Activated T-cell treated with anti-CD3 and anti-CD28 coated beads for 48 hours (primary cell): Measurements from ENCODE around the gene LACTB.

ENCODE experiments used
- DNase-seq: peaks from one replicate; pipeline ENCODE4 v3.0.0-alpha.2; 2020; ENCODE audit warnings: low read depth

LACTB gene, protein sequence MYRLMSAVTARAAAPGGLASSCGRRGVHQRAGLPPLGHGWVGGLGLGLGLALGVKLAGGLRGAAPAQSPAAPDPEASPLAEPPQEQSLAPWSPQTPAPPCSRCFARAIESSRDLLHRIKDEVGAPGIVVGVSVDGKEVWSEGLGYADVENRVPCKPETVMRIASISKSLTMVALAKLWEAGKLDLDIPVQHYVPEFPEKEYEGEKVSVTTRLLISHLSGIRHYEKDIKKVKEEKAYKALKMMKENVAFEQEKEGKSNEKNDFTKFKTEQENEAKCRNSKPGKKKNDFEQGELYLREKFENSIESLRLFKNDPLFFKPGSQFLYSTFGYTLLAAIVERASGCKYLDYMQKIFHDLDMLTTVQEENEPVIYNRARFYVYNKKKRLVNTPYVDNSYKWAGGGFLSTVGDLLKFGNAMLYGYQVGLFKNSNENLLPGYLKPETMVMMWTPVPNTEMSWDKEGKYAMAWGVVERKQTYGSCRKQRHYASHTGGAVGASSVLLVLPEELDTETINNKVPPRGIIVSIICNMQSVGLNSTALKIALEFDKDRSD

DNA sequence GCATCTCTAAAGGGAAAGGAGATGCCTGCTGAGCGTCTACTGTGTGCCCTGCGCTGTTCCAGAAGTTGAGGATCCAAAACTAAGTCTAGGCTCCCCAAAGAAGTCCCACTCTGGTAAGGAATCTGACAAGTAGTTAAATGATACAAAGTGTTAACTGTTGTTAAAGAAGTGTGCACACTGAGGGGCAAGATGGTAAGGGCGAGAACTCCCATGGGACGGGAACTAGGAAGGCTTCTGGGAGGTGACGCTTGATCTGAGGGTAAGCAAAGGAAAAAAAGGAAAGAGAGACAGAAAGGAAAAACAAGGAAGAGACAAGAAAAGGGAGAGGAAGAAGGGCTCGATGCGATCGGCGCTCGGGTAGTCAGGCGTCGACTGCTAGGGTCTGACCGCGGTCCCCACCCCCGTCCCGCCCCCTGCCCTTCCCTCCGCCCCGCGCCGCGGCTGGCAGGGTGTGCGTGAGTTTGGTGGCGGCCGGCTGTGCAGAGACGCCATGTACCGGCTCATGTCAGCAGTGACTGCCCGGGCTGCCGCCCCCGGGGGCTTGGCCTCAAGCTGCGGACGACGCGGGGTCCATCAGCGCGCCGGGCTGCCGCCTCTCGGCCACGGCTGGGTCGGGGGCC lies at the start of gene LACTB:
Gene LACTB (plus strand): TSS at position 480 of the 620 bp plus-strand sequence. CDS start 11 bp downstream, at position 491.
- DNase-seq: peak; percentile 81

DNA sequence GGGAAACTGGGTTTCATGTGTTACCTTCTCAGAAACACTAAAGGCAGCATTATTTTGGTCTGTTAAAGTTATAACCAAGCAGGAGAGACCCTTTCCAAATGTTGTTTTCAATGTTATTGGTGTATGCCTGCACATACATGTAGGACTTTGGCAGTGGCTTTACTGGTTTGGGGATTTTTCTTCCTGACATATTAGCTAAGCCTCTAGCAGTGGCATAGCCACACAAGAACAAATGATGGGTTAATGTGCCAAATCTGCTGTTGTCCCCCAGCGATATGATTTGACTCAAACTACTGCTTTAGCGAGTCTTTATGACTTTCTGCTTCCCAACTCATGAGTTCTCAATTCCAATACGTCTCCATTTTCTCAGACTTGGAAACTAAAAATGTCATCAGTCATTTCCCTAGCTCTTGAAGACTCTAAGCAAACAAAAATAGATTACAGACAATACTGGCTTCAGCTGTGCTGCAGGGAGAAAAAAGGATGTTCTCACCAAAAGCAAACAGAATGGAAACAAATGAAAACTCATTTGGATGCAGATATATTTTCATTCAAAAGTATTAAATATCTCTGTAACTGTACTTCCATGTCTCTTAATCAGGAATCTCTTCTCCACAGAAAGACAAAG lies 49.5 kb upstream of the LACTB start:
- no peak for DNase-seq

DNA sequence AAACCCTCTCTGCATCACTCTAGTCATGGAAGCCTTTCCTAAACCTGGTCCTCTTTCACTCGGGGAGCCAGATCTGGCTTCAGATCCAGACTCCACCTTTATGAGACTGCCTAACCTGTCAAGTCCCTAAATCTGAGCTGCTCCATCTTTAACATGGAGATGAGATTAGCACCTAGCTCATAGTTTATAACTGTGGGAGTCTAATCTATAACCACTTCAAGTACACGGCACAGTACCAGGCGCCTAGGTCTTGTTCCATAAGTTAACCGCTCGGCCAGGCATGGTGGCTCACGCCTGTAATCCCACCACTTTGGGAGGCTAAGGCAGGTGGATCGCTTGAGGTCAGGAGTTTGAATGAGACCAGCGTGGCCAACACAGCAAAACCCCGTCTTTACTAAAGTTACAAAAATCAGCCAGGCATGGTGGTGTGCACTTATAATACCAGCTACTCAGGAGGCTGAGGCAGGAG lies 48.8 kb upstream of the LACTB start:
- no peak for DNase-seq

DNA sequence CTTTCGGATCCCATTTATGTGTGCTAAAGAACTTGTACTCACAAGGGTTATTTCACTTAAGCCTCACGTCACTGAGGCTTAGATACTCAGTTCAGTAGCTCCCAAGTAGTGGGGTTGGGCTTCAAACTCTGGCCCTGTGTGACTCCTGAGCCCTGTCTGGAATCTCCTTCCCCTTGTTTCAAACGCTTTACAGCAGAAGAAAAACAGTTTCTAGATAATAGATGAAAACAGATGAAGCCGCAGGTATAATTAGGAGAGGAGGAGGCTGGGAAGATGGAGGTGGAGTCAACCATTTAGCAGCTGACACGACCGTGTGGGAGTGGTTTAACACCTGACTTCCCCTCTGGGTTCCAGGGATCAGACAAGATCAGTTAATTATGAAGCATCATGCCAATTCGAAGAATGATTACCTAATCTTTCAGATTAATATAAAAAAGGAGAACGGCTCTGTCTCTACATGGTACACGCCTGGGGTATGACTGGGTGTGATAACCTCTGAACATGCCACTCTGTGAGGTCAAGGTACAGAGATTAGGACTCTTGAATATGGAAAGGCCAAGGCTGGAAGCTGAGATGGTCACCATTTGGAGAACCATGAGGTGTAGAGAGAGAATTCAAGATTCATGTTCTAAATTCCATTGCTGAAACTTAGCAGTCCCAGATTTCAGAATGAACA lies 48.0 kb upstream of the LACTB start:
- no peak for DNase-seq

DNA sequence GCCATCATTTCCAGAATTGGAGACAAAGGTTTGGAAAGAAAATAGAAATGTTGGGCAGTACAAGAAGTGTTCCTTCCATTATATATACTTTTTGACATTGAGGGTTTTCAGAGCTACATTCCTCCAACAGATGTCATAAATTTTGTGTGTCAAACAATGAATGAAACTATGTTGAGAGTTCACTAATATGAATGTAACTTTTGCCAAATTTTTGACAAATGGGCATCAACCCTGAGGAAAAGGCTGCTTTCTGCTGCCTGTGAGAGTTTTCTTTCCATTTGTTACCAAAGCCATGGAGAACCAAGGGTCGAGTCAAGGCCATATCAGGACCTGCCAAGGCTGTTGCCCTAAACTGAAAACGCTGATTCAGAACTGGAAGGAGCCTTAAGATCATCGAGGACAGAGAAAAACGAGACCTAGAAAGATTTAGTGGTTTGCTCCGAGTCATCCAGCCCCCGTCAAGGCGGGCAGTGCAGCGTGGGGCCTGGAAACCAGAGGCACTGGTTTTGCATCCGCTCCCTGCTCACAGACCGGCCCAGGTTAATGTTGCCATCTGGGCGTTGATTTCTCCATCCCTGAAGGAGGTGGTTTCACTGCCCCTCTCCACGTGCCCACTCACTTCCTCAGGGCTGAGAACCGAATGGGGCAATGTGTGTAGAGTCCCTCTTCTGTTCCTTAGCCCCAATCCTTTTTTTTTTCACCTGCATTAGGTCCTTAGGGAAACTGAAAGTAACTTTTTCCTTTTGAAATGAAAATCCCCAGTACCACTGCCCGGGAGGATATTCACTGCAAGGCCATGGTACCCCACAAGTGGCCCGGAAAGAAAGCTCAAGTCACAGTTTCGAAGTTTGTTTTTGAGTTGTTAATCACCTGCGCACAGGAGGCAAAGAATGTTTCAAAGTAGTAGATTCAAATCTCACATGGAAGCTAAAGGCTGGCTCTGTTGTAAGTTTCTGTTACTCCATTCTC lies 46.4 kb upstream of the LACTB start:
- no peak for DNase-seq

DNA sequence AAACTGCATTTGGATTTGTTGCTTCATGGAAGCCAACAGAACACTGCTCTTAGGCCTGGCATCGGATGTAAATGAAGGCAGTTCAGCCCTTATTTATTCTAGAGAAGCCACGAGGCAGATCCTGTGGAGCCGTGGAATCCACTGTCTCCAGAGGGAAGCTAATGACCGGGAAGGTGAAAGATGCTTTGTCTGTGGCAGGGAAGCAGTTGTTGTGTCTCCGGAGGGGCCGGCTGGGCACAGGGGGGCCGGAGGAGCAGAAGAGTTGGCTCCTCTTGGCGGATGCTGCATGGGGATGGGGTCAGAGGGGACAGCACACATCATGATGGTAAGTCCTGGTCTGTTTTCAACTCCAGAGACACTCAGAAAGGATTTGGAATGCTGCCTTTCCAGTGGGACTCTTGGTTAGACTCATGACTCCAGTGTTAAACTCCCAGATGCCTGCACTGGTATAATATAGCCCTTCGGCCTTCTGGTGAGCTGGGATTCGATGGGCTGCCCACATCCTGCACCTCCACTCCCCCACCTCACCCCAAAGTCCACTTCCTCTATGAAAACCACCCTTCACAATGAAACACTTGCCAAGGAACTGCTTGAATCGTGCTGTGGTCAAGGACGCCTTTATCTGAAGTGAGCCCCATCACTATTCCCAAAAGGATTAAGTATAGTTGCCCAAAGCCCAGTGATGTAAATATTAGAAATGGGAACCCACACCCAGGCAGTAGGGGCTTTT lies 45.5 kb upstream of the LACTB start:
- DNase-seq: no peak

DNA sequence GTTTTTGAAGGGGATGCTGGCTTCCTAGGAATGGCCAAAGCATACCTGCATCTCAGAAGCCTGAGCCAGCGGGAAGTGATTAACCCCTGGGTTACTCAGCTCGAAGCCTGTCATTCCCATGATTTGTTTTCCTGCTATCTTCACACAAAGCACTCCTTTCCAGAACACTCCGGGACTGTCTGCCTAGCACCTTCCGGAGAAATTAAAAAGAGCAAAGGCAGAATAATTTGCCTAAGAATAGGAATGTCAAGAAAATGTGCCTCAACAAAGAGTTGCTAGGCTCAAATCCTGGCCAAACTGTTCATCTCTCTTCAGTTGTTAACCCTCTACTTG lies 45.0 kb upstream of the LACTB start:
- no peak for DNase-seq

DNA sequence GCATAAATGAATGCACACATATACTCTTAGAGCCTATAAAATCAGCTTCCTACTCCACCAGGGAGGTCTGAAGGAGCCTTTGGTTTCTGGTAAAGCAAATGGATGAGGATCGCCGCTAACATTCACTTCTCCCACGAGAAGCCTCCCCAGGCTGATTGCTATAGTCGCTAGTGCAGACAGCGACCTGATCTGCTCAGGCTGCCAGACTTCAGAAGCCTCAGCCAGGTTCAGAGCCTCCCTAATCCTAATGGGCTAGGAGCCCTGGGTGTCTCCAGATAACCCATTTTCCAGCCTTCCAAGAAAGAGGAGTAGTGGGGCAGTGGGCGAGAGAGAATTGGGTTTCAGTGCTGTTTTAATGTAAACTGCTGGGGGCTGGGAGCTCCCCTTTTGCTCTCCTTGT lies 43.7 kb upstream of the LACTB start:
- no peak for DNase-seq

DNA sequence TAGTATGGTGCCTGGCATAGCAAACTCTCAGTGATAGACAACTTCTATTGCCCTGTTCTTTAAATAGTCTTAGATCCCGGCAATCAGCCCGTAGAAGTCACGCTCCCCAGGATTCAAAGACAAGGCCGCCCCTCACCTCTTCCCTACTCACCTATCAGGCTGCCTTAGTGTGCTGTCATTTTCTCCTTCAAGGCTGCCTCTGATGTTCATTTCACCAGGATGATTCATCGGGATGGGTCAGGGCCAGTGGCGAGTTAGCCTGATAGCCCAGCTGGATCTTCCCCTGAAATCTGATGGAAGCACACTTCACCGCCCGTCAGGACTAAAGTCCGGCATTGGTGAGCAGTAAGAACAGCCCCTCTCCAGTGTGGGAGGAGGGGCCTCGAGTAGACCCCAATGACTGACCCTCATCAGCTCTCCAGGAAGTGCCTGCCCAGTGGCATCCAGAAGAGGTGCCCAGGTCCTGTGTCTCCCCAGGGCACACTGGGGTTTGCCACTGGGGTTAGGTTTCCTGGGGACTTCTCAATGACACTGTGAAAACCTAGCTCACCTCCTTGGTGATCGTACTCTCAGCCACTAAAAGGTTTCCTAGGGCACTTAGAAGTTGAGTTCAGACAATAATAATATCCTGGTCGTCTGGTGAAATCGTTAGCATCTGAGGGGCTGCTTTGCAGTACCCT lies 41.6 kb upstream of the LACTB start:
- no peak for DNase-seq

DNA sequence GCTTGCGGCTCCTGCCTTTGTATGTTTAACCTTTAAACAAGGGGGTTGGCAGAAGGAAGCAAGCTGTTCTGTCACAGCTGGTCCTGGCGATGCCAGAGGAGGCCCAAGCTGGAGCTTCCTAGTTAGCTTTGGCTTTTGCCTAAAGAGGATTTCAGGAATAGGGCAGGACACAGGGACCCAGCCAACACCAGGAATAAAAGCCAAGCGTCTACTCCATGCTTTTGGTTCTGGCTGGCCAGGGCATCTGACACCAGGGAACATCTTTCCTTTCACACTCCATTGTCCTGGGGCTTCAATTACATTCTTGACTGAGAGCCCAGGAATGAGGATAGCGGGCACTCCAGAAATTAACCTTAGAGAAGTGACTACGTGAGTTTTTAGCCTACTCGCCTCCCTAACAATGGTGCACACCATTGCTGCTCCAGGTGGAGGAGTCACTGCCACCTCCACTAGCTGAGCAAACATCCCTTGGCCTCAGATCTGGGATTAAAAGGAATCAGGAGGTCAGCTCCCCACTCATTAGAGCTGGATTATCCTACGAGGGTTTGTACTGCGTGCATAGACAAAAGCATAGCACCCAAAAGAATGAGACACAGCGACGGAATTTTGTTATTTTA lies 40.9 kb upstream of the LACTB start:
- DNase-seq: no peak

DNA sequence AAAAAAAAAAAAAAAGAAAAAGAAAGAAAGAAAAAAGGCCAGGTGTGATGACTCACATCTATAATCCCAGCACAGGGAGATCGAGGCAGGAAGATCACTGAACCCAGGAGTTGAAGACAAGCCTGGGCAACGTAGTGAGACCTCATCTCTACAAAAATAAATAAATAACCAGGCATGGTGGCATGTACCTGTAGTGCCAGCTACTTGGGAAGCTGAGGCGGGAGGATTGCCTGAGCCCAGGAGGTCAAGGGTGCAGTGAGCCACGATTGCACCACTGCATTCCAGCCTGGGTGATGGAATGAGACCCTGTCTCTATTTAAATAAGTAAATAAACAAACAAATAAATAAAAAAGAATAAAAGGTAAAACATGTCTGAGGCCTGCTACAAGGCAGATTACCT lies 39.3 kb upstream of the LACTB start:
- DNase-seq: no peak

DNA sequence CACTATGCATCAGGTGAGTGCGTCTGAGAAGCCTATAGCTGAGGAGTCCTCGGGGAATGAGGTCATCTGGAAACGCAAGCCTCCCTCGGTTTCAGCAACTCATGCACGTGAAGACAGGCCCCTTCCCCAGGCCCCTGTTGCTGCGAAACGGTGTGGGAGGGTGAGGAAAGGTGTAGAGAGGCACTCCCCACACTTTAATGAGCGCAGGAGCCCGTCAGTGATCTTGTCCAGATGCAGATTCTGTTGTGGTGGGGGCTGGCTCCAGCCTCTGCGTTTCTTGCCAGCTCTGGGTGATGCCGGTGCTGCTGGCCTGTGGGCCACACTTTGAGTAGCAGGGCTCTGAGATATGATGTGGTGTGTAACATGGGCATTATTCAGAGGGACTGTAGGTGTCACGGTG lies 38.6 kb upstream of the LACTB start:
- DNase-seq: no peak

DNA sequence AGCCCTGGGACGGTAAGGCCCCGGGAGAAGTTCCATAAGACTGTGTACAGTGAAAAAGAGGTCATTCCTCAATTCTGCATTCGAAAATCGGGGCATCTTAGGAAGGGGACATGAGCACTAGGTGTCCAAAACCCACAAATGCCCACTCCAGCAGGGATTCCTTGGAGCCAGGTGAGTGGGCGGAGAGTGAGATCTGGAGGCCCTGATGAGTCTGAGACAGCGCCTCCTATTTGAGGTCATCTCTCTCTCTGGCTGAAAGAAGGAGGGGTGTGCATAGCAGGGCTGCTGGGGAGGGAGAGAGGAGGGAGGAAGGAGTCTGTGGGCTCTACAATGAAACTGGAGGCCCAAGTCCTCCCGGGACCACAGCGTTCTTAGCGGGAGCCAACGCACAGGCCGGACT lies 38.1 kb upstream of the LACTB start:
- DNase-seq: no peak

DNA sequence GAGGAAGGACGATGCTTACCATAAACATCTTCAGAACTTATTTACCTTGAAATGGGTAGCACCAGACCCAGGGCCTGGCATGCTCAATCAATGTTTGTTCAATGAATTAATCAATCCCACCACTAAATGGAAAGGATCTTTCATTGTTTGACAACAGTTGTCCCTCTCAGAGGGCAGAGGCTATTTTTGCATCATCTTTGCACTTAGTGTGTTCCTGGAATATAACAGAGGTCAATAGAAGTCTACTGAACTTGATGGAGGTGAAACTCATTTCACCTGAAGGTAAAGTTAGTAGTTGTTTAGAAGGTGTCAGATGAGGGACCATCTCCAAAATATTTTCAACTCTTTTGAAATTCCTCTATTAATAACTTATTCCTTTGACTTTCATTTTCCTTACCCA lies 36.9 kb upstream of the LACTB start:
- no peak for DNase-seq

DNA sequence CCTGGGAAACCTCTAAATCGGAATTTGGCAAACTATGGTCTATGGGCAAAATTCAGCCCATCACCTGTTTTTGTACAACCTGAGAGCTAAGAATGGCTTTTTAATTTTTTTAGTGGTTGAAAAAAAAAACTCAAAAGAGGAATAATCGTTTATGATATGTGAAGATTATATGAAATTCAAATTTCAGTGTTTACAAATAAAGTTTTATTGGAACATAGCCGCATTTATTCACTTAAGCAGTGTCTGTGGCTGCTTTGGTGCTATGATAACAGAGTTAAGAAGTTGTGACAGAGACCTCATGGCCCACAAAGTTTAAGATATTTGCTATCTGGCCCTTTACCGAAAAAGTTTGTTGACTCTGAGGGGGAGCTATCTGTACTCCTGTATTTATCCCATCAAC lies 36.4 kb upstream of the LACTB start:
- DNase-seq: no peak

DNA sequence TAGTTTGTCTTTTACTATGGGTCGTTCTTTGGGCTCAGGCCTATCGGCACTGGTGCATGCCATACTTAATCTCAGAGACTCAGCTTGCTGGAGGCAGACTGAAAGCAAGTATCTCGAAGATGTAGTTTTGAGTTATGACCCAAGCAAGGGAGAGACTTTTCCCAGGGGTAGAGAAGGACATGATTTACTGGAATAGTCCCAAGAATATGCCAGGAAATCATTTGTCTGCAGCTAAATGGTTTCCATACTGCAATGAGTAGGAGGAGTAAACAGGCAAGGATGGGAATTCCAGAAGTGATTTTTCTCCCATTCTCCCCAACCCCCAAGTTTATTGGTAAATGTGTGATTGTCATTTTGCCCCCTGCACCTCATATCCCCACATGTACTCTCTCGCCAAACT lies 35.4 kb upstream of the LACTB start:
- no peak for DNase-seq

DNA sequence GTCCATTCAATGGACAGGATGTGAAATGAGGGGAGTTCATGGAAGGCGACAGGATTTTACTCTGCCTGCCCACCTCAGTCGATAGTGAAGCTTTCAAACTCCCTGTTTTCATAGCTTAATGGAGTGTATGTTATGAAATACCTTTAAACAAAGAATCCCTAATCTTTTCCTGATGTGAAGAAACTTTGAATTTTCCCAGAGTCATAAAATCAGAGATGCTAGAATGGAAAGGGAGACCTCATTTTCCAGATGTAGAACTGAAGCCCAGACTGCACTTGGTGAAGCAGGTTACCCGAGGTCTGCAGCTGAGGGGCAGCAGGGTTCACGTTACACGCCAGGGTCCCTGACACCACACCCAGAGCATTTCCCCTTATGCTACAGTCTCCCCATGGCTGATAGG lies 34.7 kb upstream of the LACTB start:
- DNase-seq: no peak

DNA sequence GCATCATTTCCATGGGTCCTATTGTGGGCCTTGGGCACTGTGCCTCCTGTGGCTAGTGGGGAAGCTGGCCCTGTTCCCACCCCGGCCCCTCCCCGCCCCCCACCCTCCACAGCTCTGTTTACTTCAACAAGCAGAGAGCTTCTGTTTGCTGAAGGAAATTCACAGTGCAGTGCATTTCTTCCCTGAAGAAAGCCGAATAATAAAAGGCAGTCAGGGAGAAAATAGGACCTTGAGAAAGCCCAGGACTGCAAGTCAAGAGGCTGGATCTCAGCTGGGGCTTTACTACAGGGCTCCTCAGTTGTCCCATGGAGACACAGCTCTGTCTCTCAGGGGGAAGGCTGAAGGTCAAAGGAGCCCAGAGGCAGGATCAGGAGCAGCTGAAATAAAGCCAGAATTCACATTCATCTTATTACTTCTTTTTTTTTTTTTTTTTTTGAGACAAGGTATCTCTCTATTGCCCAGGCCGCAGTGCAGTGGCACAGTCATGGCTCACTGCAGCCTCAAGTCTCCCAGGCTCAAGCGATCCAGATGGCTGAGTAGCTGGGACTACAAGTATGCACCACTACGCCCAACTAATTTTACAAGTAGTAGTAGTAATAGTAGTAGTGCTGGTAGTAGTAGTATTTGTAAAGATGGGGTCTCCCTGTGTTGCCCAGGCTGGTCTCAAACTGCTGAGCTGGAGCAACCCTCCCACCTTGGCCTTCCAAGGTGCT lies 33.0 kb upstream of the LACTB start:
- DNase-seq: no peak
